Loucy (cell line): ENCODE measurements around the gene WRAP73.

Experiments used
- H2AFZ ChIP-seq: fragments of 200-600 bp; sonication (generic); 2 replicates; pipeline ENCODE4 v1.6.0; 2016; ENCODE audit warnings: antibody characterized with exemption, mild to moderate bottlenecking, low read length, moderate library complexity
- H3F3A ChIP-seq: fragments of 200-600 bp; 2 replicates; pipeline ENCODE4 v1.6.0; 2016; ENCODE audit warnings: antibody characterized with exemption, low read depth, mild to moderate bottlenecking
- H3K27me3 ChIP-seq: fragments of 200-600 bp; sonication (generic); 2 replicates; pipeline ENCODE4 v1.6.1; 2014; ENCODE audit warnings: low read length, mild to moderate bottlenecking; ENCODE audit not compliant: insufficient read depth, poor library complexity, severe bottlenecking
- H3K36me3 ChIP-seq: fragments of 200-600 bp; sonication (generic); 2 replicates; pipeline ENCODE4 v1.6.1; 2016; ENCODE audit warnings: low read length; ENCODE audit not compliant: insufficient read depth
- H3K4me1 ChIP-seq: fragments of 200-600 bp; sonication (generic); 2 replicates; pipeline ENCODE4 v1.5.1; 2014; ENCODE audit warnings: low read length, mild to moderate bottlenecking; ENCODE audit not compliant: insufficient read depth, poor library complexity, severe bottlenecking
- H3K4me2 ChIP-seq: fragments of 200-600 bp; sonication (generic); 2 replicates; pipeline ENCODE4 v1.6.0; 2014; ENCODE audit warnings: antibody characterized with exemption, low read length, low read depth, mild to moderate bottlenecking; ENCODE audit not compliant: poor library complexity, severe bottlenecking
- H3K4me3 ChIP-seq: fragments of 200-600 bp; sonication (generic); 2 replicates; pipeline ENCODE4 v1.5.1; 2014; ENCODE audit warnings: low read length, mild to moderate bottlenecking, mixed read lengths; ENCODE audit not compliant: poor library complexity, severe bottlenecking
- H3K79me2 ChIP-seq: fragments of 200-600 bp; sonication (generic); 2 replicates; pipeline ENCODE4 v1.6.1; 2014; ENCODE audit warnings: low read length; ENCODE audit not compliant: insufficient read depth
- H3K9ac ChIP-seq: fragments of 200-600 bp; sonication (generic); 2 replicates; pipeline ENCODE4 v1.6.0; 2014; ENCODE audit warnings: mild to moderate bottlenecking, low read depth, low read length, moderate library complexity; ENCODE audit not compliant: poor library complexity, severe bottlenecking
- H3K9me2 ChIP-seq: fragments of 200-600 bp; sonication (generic); replicated peaks from 2 replicates; pipeline ENCODE4 v1.6.1; 2016; ENCODE audit warnings: low read depth, low read length, mixed read lengths
- H3K9me3 ChIP-seq: fragments of 200-600 bp; sonication (generic); 2 replicates; pipeline ENCODE4 v1.6.1; 2014; ENCODE audit warnings: mild to moderate bottlenecking, antibody characterized with exemption, low read length, low read depth; ENCODE audit not compliant: insufficient read depth
- H4K20me1 ChIP-seq: fragments of 200-600 bp; sonication (generic); 2 replicates; pipeline ENCODE4 v1.6.0; 2014; ENCODE audit warnings: antibody characterized with exemption, low read length, mild to moderate bottlenecking; ENCODE audit not compliant: insufficient read depth, poor library complexity, severe bottlenecking
- EZH2phosphoT487 ChIP-seq: fragments of 200-600 bp; IDR thresholded peaks from 2 replicates; pipeline ENCODE4 v1.6.1; 2018; ENCODE audit warnings: antibody characterized with exemption, mild to moderate bottlenecking, moderate library complexity, borderline replicate concordance
- TF ChIP-seq, protein P1 (sequence below): fragments of 200-600 bp; sonication (generic); conservative IDR thresholded peaks from 2 replicates; pipeline ENCODE4 v1.5.1; 2014; ENCODE audit warnings: mild to moderate bottlenecking, antibody characterized with exemption, low read length

Gene WRAP73

DNA sequence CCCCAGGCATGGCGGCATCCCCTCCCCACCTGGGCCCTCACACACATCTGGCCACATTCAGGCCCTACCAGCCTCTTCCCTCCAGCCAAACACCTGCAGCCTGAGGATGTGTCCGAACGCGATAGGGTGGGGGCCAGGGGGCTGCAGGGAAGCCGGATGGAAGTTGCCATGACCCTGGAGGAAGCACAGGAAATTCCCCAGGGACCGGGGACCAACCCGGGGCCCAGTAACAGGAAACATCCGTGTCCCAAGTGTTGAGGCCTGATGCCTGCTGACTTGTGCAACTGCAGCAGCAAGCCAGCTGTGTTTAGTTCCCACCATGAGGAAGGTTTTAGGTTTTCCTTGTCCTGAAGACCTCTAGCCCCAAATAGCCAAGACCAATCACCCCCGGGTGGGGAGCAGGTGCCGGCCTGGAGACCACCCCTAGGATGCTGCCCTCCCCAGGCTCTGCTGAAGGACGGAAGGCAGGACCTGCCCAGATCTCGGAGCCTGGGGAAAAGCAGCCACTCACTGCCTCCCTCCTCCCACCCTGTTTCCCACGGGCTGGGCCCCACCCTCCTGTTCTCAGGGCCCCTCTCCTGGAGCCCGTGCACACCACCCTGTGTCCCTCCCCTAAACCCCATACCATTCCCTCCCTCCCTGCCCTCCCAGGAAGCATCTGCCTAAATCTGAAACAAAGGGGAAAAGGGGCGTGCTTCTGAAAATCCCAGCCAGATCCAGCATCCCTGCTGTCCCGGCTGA lies 68.4 kb downstream of the WRAP73 start:
- no peaks in the 10 kb centered on the region for H3K79me2 ChIP-seq
- no peak overlapping the region for H3K4me2 ChIP-seq
- TF ChIP-seq, protein P1, sequence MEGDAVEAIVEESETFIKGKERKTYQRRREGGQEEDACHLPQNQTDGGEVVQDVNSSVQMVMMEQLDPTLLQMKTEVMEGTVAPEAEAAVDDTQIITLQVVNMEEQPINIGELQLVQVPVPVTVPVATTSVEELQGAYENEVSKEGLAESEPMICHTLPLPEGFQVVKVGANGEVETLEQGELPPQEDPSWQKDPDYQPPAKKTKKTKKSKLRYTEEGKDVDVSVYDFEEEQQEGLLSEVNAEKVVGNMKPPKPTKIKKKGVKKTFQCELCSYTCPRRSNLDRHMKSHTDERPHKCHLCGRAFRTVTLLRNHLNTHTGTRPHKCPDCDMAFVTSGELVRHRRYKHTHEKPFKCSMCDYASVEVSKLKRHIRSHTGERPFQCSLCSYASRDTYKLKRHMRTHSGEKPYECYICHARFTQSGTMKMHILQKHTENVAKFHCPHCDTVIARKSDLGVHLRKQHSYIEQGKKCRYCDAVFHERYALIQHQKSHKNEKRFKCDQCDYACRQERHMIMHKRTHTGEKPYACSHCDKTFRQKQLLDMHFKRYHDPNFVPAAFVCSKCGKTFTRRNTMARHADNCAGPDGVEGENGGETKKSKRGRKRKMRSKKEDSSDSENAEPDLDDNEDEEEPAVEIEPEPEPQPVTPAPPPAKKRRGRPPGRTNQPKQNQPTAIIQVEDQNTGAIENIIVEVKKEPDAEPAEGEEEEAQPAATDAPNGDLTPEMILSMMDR: no peak
- TF ChIP-seq EZH2phosphoT487: no peak
- H3F3A ChIP-seq: no peaks in the 10 kb centered on the region
- no peaks in the 10 kb centered on the region for H3K27me3 ChIP-seq
- no peaks in the 10 kb centered on the region for H3K36me3 ChIP-seq
- no peak overlapping the region for H3K4me3 ChIP-seq
- no peaks in the 10 kb centered on the region for H3K9me3 ChIP-seq
- no peak overlapping the region for H3K9ac ChIP-seq
- H3K9me2 ChIP-seq: no peaks in the 10 kb centered on the region
- H3K4me1 ChIP-seq: no peaks in the 10 kb centered on the region
- H4K20me1 ChIP-seq: no peaks in the 10 kb centered on the region
- no peak overlapping the region for H2AFZ ChIP-seq
